HepG2 (cell line): ENCODE data around the gene TRIM28. TPM values are rescaled to one million over a fixed set of nuclear protein-coding genes. Genes with fewer than 3 reads are reported as not detected.
A peak's percentile ranks its signal among the peaks of the same experiment; 100 is the strongest.

Source experiments
- ASH2L ChIP-seq: fragments of 300-600, 200-600 bp; sonication (generic); IDR thresholded peaks from 2 replicates; pipeline ENCODE4 v1.7.0; 2017; ENCODE audit warnings: low read depth, mild to moderate bottlenecking, moderate library complexity, mixed read lengths, low read length; ENCODE audit not compliant: insufficient read length
- ATF4 ChIP-seq, 2 experiments: fragments of 450-650 bp in 1 of 2; sonication (generic) in 1 of 2; formaldehyde crosslinking; IDR thresholded peaks; 2 replicates each; pipeline versions ENCODE4 v1.5.0 to v1.8.0; 2020 to 2022; ENCODE audit warnings: mild to moderate bottlenecking in 1 of 2, missing genetic modification reagents in 1 of 2
- BORCS8-MEF2B ChIP-seq: sonication (generic); formaldehyde crosslinking; IDR thresholded peaks from 2 replicates; pipeline ENCODE4 v1.8.0; 2022; ENCODE audit warnings: mild to moderate bottlenecking, missing genetic modification reagents
- BRF2 ChIP-seq: sonication (generic); formaldehyde crosslinking; IDR thresholded peaks from 2 replicates; pipeline ENCODE4 v1.8.1; 2022; ENCODE audit warnings: mild to moderate bottlenecking, missing genetic modification reagents
- CHD4 ChIP-seq: fragments of 200-600 bp; sonication (generic); IDR thresholded peaks from 2 replicates; pipeline ENCODE4 v1.7.0; 2017; ENCODE audit warnings: mild to moderate bottlenecking, low read length, borderline replicate concordance
- CREB1 ChIP-seq, 2 experiments: fragments of 450-650 bp in 1 of 2; IDR thresholded peaks; 2 replicates each; pipeline ENCODE4 v1.6.1; 2016 to 2017; ENCODE audit warnings: control low read depth in 1 of 2, mild to moderate bottlenecking in 1 of 2, missing compliant biosample characterization in 1 of 2, missing genetic modification characterization in 1 of 2
- GABPA ChIP-seq, 2 experiments: IDR thresholded peaks; 2 replicates each; pipeline ENCODE4 v1.6.1; 2011 to 2016; ENCODE audit warnings: low read depth in 2 of 2, low read length in 1 of 2, missing biosample characterization in 1 of 2, missing genetic modification characterization in 1 of 2
- LCORL ChIP-seq, 2 experiments: fragments of 450-650 bp in 1 of 2; sonication (generic) in 1 of 2; formaldehyde crosslinking in 1 of 2; IDR thresholded peaks; 2 replicates each; pipeline versions ENCODE4 v1.5.0 to v1.6.1; 2017 to 2020; ENCODE audit warnings: antibody characterized with exemption in 1 of 2, missing genetic modification reagents in 1 of 2
- MTA1 ChIP-seq: sonication (generic); formaldehyde crosslinking; IDR thresholded peaks from 2 replicates; pipeline ENCODE4 v1.4.0; 2020; ENCODE audit warnings: missing genetic modification reagents, mild to moderate bottlenecking, borderline replicate concordance
- SATB2 ChIP-seq: sonication (generic); formaldehyde crosslinking; IDR thresholded peaks from 2 replicates; pipeline ENCODE4 v1.5.0; 2020; ENCODE audit warnings: missing genetic modification reagents
- STAG1 ChIP-seq: sonication (generic); formaldehyde crosslinking; IDR thresholded peaks from 2 replicates; pipeline ENCODE4 v1.4.0; 2020; ENCODE audit warnings: missing genetic modification reagents
- THAP11 ChIP-seq: IDR thresholded peaks from 2 replicates; pipeline ENCODE4 v1.6.1; 2016; ENCODE audit warnings: missing biosample characterization, missing genetic modification reagents
- U2AF2 ChIP-seq: fragments of 200-400 bp; formaldehyde crosslinking; IDR thresholded peaks from 2 replicates; pipeline ENCODE4 v1.6.1; 2017; ENCODE audit warnings: low read depth, mild to moderate bottlenecking, low read length
- ZKSCAN1 ChIP-seq: fragments of 150-350 bp; IDR thresholded peaks from 2 replicates; pipeline ENCODE4 v1.6.1; 2014; ENCODE audit warnings: low read length
- ZNF101 ChIP-seq: sonication (generic); formaldehyde crosslinking; IDR thresholded peaks from 2 replicates; pipeline ENCODE4 v1.4.0; 2020; ENCODE audit warnings: mild to moderate bottlenecking, low read depth, missing genetic modification reagents, borderline replicate concordance
- ZNF207 ChIP-seq: fragments of 450-650 bp; IDR thresholded peaks from 2 replicates; pipeline ENCODE4 v1.6.1; 2016; ENCODE audit warnings: antibody characterized with exemption, borderline replicate concordance
- ZNF280B ChIP-seq: sonication (generic); formaldehyde crosslinking; IDR thresholded peaks from 2 replicates; pipeline ENCODE4 v1.5.0; 2020; ENCODE audit warnings: missing genetic modification reagents, mild to moderate bottlenecking, borderline replicate concordance
- ZNF292 ChIP-seq: sonication (generic); formaldehyde crosslinking; IDR thresholded peaks from 2 replicates; pipeline ENCODE4 v1.8.1; 2022; ENCODE audit warnings: mild to moderate bottlenecking, low read depth, missing genetic modification reagents, borderline replicate concordance
- ZNF572 ChIP-seq: sonication (generic); formaldehyde crosslinking; IDR thresholded peaks from 2 replicates; pipeline ENCODE4 v1.5.1; 2020; ENCODE audit warnings: mild to moderate bottlenecking, missing genetic modification reagents
- ZNF609 ChIP-seq: sonication (generic); formaldehyde crosslinking; IDR thresholded peaks from 2 replicates; pipeline ENCODE4 v1.4.0; 2020; ENCODE audit warnings: mild to moderate bottlenecking, missing genetic modification reagents, borderline replicate concordance
- polyA plus RNA-seq, 8 experiments: library from polyadenylated mRNA; depleted of rRNA in 3 of 8; stranded (reverse) in 7 of 8; unstranded in 1 of 8; fragments of >200 nt; fragmentation: Illumina TruSeq in 4 of 8; extraction: Trizol in 4 of 8; gene quantifications; 2 replicates each; pipeline versions ENCODE4 v1.2.1 to v1.2.3, GENCODE V29; 2011 to 2016; ENCODE audit warnings: low read depth in 4 of 8, missing spikeins in 1 of 8, mixed read lengths in 1 of 8; ENCODE audit not compliant: insufficient read depth in 1 of 8
- total RNA-seq, 5 experiments: library from RNA; depleted of rRNA; stranded (reverse); fragments of >200 nt; fragmentation: Illumina TruSeq; extraction: Trizol; gene quantifications; 2 replicates each; pipeline ENCODE4 v1.2.3, GENCODE V29; 2016; ENCODE audit warnings: low read depth in 1 of 5

TRIM28 gene
- total and polyA plus RNA-seq, 2 of the 13 experiments (the other 11 are each of a cell fraction or from before 2014, with no cell fraction given): 361 to 439 TPM

- TF ChIP-seq ZNF609 (CRISPR knock-in tag) (no peak), MTA1 (no peak), ZNF280B (CRISPR knock-in tag) (no peak), ZNF101 (no peak; the same call in 1 of the 2 replicates), GABPA (IDR thresholded peaks at IDR 0.05; ENCODE audit: low read depth, low read length) (peak; percentile 85), GABPA (CRISPR knock-in tag; IDR thresholded peaks at IDR 0.05; ENCODE audit: low read depth) (peak; percentile 92), CREB1 (IDR thresholded peaks at IDR 0.05) (peak; percentile 91), CREB1 (CRISPR knock-in tag; IDR thresholded peaks at IDR 0.05) (peak; percentile 92), CHD4 (no peak), ASH2L (no peak), U2AF2 (no peak), ZKSCAN1 (no peak), THAP11 (peak; percentile 87), ZNF292 (CRISPR knock-in tag) (no peak), ZNF572 (no peak), ZNF207 (no peak), LCORL (IDR thresholded peaks at IDR 0.05) (no peak), LCORL (CRISPR knock-in tag; IDR thresholded peaks at IDR 0.05) (peak; percentile 63), ATF4 (CRISPR knock-in tag; IDR thresholded peaks at IDR 0.05) (peak in 1 of 2 experiments; percentile 43; a peak in 2 of 4 replicates), STAG1 (CRISPR knock-in tag) (peak; percentile 27; the same call in 1 of the 2 replicates), BRF2 (CRISPR knock-in tag) (no peak), BORCS8-MEF2B (CRISPR knock-in tag) (peak; percentile 80; the same call in 1 of the 2 replicates), SATB2 (CRISPR knock-in tag) (no peak)
Observed at GRCh38 chr19:58558623-58559274, 14.9 kb downstream of the TRIM28 start (continued).
